Tibial artery (tissue), 4 donors: ENCODE results near the gene CNTRL.

Experiments
- DNase-seq, 2 donors: peaks; one replicate each; pipeline ENCODE4 v3.0.0-alpha.2; 2019
- H3K27ac ChIP-seq, 2 donors: fragments of 200-600 bp; sonication (generic) in 1 of 2; 1 replicate in 1 of 2; 2 replicates in 1 of 2; pipeline ENCODE4 v1.5.1; 2018 to 2019; ENCODE audit warnings: mild to moderate bottlenecking in 1 of 2
- H3K27me3 ChIP-seq, 2 donors: fragments of 200-600 bp; sonication (generic) in 1 of 2; one replicate each; pipeline versions ENCODE4 v1.5.1 to v1.6.0; 2016 to 2019
- H3K36me3 ChIP-seq, 3 donors: fragments of 200-600 bp; sonication (generic) in 2 of 3; one replicate each; pipeline ENCODE4 v1.5.1; 2016 to 2019; ENCODE audit warnings: mild to moderate bottlenecking in 2 of 3
- H3K4me1 ChIP-seq, 4 donors: fragments of 200-600 bp; sonication (generic) in 2 of 4; 1 replicate in 3 of 4; 2 replicates in 1 of 4; pipeline ENCODE4 v1.5.1; 2016 to 2019
- H3K4me3 ChIP-seq, 2 donors: fragments of 200-600 bp; sonication (generic) in 1 of 2; 1 replicate in 1 of 2; 2 replicates in 1 of 2; pipeline ENCODE4 v1.5.1; 2018 to 2019; ENCODE audit warnings: mild to moderate bottlenecking in 2 of 2
- H3K9me3 ChIP-seq, 3 donors: fragments of 200-600 bp; sonication (generic) in 1 of 3; one replicate each; pipeline ENCODE4 v1.5.1; 2016 to 2019
- CTCF ChIP-seq, 2 experiments: fragments of 200-600 bp in 1 of 2; fragments of 450-650 bp in 1 of 2; IDR thresholded peaks; one replicate each; pipeline ENCODE4 v1.5.1; 2017 to 2019; ENCODE audit warnings: antibody characterized with exemption in 2 of 2, mild to moderate bottlenecking in 1 of 2, moderate library complexity in 1 of 2
- intact Hi-C: fragments of 100-400 bp; cut with DNase I; formaldehyde crosslinking; loops from one replicate; pipeline ENCODE4 v1.15.0; 2023; ENCODE audit warnings: low total_unique reads

CNTRL gene

DNA sequence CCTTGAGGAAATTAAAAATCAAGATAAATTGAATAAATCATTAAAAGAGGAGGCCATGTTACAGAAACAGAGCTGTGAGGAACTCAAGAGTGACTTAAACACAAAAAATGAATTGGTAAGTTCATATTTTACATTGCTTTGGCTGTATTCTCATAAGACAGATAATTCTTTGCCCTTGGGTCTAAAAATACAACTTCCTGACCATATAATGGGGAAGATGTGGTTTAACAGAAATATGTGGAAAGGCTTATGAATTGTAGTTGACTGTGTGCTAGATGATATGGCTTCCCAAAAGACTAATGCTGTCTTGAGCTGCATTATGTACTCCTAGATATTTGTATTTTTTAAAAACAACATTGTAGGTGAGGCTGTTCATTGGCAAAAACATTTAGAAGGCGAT is 33.1 kb downstream of the CNTRL start:
- Histone ChIP-seq H3K4me1 (no peaks in the 10 kb centered on the region), H3K4me3 (no peak overlapping the region), H3K9me3 (no peaks in the 10 kb centered on the region), H3K27ac (no peak overlapping the region), H3K36me3 (no peaks in the 10 kb centered on the region), H3K27me3 (no peaks in the 10 kb centered on the region)
- intact Hi-C loops: no loop called here
- no peak for DNase-seq
- TF ChIP-seq CTCF (IDR thresholded peaks at IDR 0.05): no peak

DNA sequence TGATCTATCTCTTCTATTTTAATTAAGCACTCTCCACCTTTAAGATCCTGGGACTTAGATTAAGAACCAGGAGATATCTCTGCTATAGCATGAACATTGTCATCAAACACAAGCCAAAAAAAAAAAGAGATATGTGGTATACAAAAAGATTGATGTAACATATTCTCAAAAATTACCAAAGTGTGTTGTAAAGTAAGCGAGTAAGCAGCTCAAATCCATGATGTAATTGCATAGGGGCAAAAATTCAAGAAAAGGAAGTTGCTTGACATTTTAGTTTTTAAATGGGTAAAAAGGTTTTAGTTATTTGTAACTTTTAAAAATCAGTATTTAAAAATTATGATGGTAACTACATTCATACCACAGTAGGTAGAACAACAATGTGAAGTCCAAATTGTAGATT is 40.7 kb downstream of the CNTRL start:
- H3K9me3 ChIP-seq: no peaks in the 10 kb centered on the region
- no peak for TF ChIP-seq CTCF (IDR thresholded peaks at IDR 0.05)
- no peaks in the 10 kb centered on the region for H3K4me1 ChIP-seq
- H3K27me3 ChIP-seq: no peaks in the 10 kb centered on the region
- intact Hi-C loops: no loop called here
- H3K4me3 ChIP-seq: no peak overlapping the region
- DNase-seq: no peak
- peaks cover 0 to 7% (median 0%) of the 10 kb centered on the region in 3 donors for H3K36me3 ChIP-seq
- no peak overlapping the region for H3K27ac ChIP-seq

- no peaks in the 10 kb centered on the region for H3K9me3 ChIP-seq
- intact Hi-C loops: no loop called here
- H3K27ac ChIP-seq: no peak overlapping the region
These were observed 43.5 kb downstream of the CNTRL start for GRCh38 chr9:121118266-121118665.

GRCh38 chr9:121120386-121120785 is 45.6 kb downstream of the CNTRL start:
- Histone ChIP-seq H3K4me1 (peaks cover 0 to 11% (median 0%) of the 10 kb centered on the region in 4 donors), H3K4me3 (no peak overlapping the region), H3K27ac (no peak overlapping the region), H3K9me3 (no peaks in the 10 kb centered on the region), H3K27me3 (no peaks in the 10 kb centered on the region), H3K36me3 (peaks cover 0 to 3% (median 0%) of the 10 kb centered on the region in 3 donors)
- no peak for TF ChIP-seq CTCF (IDR thresholded peaks at IDR 0.05)
- no peak for DNase-seq
- intact Hi-C loops: loop anchor here (2.0 kb wide), 1 partner anchor 46 kb away; the partner anchor contains the start of gene CNTRL

More at GRCh38 chr9:121118266-121118665, 43.5 kb downstream of the CNTRL start:
- no peak for DNase-seq
- TF ChIP-seq CTCF (IDR thresholded peaks at IDR 0.05): no peak
- no peaks in the 10 kb centered on the region for H3K27me3 ChIP-seq
- peaks cover 0 to 11% (median 0%) of the 10 kb centered on the region in 4 donors for H3K4me1 ChIP-seq
- H3K36me3 ChIP-seq: peaks cover 0 to 7% (median 0%) of the 10 kb centered on the region in 3 donors
- no peak overlapping the region for H3K4me3 ChIP-seq

DNA sequence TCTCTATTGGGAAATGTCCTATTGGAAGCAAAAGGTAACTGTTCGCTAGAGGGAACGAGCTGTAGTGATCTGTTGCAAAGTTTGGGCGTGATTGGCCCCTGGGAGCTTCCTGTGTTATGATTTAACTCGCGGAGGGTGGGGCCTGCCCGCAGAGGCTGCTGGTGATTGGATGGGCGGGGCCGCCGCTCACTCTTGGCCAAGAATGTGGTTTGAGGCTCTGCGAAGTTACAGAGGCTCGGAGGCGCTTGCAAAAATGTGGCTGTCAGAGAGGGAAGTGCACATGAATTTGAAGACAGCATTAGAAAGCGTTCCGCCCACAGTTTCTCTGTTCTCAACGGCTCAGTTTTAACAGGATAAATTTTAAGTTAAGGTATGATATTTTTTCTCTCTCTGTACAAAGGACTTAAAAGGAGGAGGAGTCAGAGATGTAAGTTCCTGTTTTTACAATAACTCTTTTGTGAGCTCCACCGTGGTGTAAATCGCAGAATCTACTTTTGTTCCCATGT is 46.9 kb downstream of the CNTRL start:
- H3K4me3 ChIP-seq: peak overlapping the region; percentile 42 to 46
- H3K9me3 ChIP-seq: no peaks in the 10 kb centered on the region
- peaks cover 0 to 5% (median 0%) of the 10 kb centered on the region in 3 donors for H3K36me3 ChIP-seq
- peaks cover 0 to 11% (median 0%) of the 10 kb centered on the region in 4 donors for H3K4me1 ChIP-seq
- intact Hi-C loops: loop anchor here (2.0 kb wide), 1 partner anchor 47 kb away; the partner anchor contains the start of gene CNTRL
- peak; percentile 48 to 53 for TF ChIP-seq CTCF (IDR thresholded peaks at IDR 0.05)
- peak overlapping the region; percentile 46 to 48 for H3K27ac ChIP-seq
- no peaks in the 10 kb centered on the region for H3K27me3 ChIP-seq
- peak; percentile 99 for DNase-seq
